Fibroblast of skin of right quadriceps (primary cell): Measurements from ENCODE around the gene OR52B2.
"Not testable (repeated sequence)": the region's sequence is repeated elsewhere in the genome, so short reads cannot be mapped to it uniquely, and the experiment has no call there.

Experiments
- DNase-seq: peaks from one replicate; pipeline ENCODE4 v3.0.0-alpha.2; 2013

The OR52B2 gene

DNA sequence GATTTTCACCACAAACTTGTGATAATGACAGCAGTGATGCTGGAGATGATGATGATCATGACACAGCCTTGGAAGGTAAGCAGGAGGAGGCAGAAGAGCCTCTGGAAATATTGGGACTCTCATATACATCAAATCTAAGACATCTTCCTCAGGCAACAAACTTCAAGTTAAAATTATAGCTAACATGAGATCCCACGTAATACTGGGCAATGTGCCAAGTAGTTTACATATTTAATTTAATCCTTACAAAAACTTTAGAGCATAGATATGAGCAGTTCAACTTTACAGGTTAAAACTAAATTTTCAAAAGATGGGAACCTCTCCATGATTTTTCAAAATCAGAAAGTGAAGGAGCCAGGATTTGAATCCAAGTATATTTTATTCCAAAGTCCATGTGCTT, 19.0 kb downstream of the OR52B2 start:
- no peak for DNase-seq

DNA sequence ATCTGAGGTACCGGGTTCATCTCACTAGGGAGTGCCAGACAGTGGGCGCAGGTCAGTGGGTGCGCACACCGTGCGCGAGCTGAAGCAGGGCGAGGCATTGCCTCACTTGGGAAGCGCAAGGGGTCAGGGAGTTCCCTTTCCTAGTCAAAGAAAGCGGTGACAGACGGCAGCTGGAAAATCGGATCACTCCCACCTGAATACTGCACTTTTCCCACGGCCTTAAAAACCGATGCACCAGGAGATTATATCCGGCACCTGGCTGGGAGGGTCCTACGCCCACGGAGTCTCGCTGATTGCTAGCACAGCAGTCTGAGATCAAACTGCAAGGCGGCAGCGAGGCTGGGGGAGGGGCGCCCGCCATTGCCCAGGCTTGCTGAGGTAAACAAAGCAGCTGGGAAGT, 26.4 kb downstream of the OR52B2 start:
- DNase-seq, result not testable (repeated sequence)

DNA sequence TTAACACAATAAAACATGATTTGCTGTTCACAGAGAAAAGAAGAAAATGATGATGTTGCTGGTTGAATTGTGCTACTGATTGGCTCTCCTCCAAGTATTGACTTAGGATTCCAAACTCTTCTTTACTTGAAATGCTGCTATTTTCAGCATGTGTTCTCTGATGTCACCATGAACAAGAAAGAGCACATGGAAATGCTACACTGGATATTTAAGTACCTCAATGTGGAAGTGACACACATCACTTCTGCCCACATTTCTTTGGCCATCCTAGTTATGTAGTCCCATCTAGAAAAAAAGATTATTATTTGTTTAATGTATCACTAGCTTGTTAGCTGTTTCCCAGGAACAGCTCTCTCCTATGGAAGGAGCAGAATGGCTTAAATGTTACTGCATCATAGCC, 27.2 kb downstream of the OR52B2 start:
- DNase-seq, result no peak

DNA sequence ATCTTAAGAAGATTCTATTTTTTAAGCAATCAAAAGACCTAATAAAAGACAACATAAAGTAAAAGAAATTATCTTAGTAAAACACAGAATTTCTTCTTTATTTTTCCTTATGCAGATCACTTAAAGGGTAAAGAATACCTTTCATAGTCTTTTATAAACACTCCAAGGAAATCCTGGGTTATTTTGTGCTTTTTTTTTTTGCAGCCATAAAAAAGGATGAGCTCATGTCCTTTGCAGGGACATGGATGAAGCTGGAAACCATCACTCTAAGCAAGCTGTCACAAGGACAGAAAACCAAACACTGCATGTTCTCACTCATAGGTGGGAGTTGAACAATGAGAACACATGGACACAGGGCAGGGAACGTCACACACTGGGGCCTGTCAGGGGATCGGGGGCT, 34.2 kb downstream of the OR52B2 start:
- not testable (repeated sequence) for DNase-seq

DNA sequence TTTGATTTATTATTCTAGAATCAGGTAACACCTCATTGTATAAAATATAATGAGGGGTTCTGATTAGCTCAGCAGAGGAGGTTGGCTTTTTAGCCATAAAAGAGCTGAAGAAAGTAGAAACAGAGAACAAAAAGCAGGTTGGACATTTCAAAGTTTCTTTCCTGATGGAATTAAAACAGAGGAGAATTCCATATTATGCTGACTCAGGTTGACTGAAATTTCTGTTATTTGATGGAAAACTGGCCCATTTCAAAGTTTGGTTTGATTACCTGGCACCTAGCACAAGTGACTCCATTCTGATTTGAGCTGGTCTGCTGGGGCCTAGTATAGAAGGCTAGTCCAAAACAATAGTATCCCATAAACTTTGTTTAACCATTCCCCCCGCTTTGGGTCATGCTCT, 37.7 kb downstream of the OR52B2 start:
- DNase-seq, result no peak

DNA sequence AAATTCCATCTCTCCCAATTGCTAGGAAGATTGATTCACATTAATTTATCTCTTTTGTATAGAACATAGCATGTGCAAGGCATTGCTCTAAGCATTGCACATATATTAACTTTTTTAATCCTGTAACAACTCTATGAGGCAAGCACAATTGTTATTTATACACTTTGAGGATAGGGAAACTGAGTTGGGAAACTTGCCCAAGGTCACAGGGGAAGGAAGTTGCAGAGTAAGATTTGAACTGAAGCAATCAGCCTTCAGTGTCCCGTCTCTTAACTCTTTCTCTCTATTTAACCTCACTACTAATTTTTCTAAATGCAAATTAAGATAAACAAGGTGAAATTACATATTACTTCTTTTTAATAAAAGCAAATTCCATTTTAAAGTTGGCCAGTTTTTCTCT, 40.5 kb downstream of the OR52B2 start:
- DNase-seq, result no peak

DNA sequence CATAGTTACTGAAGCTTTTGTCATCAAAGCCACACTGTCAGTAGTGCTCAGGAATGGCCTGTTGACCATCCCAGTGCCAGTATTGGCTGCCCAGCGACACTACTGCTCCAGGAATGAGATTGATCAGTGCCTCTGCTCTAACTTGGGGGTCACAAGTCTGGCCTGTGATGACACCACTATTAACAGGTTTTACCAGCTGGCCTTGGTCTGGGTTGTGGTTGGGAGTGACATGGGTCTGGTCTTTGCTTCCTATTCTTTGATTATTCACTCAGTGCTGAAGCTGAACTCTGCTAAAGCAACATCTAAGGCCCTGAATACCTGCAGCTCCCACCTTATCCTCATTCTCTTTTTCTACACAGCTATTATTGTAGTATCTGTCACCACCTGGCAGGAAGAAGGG, 41.1 kb downstream of the OR52B2 start:
- DNase-seq, result no peak

DNA sequence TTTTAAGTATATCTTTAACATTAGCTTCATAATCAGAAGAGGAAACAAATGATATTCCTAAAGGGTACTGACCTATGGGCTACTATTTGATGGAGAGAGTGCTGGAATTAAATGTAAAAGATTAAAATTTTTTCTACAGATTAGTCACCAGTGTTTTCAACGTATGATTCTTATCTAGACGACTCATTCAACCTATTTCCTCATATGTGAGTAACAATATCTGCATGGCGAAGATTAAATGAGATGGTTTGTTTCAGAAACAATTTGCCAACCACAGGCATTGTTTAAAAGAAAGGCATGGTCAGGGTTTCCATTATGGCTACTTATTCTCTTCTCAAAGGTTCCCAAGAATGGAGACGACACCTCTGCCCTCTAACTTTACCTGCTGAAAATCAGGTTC, 42.2 kb downstream of the OR52B2 start:
- DNase-seq, result no peak

DNA sequence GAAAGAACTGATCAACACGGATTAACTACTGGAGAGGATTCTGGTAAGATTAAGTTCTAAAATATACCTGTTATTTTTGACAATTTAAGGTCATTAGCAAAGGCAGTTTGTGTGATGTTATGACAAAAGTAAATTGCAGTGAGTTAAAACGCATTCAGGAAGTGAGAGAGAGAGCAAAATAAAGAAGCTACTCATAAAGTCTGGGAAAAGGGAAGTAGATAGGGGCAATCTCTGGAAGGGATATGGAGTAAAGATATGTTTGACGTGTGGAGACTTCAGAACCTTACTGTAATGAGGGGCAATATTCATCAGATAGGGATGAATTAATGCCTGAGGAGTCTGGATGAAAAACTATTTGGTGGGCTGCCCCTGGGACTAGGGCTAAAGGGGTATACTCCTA, 45.9 kb downstream of the OR52B2 start:
- DNase-seq, result no peak
